Pancreas (tissue), 10 donors: ENCODE data around the gene BMERB1. TPM values are rescaled to one million over a fixed set of nuclear protein-coding genes. Genes with fewer than 3 reads are reported as not detected.
"Not testable (repeated sequence)": the region's sequence is repeated elsewhere in the genome, so short reads cannot be mapped to it uniquely, and the experiment has no call there.

Experiments used
- ATAC-seq, 4 donors: fragments of 200-7000 bp; cut with Tn5 transposase; one replicate each; pipeline versions ENCODE4 v1.8.0 to v1.9.1; 2020; ENCODE audit warnings: mild to moderate bottlenecking in 4 of 4, moderate library complexity in 4 of 4
- DNase-seq, 6 donors: peaks; one replicate each; pipeline ENCODE4 v3.0.0-alpha.2; 2020
- FAIRE-seq: peaks from 2 replicates; lab custom pipeline; 2012; peaks lifted over from hg19 to GRCh38; lab: Jason Lieb, UNC
- H3K27ac ChIP-seq, 4 donors: fragments of 200-600 bp; sonication (generic); 1 replicate in 3 of 4; 2 replicates in 1 of 4; pipeline versions ENCODE4 v1.5.0 to v1.8.0; 2020
- H3K27me3 ChIP-seq, 4 donors: fragments of 200-600 bp; one replicate each; pipeline ENCODE4 v1.8.0; 2021
- H3K36me3 ChIP-seq, 3 donors: fragments of 200-600 bp; sonication (generic) in 1 of 3; one replicate each; pipeline versions ENCODE4 v1.5.0 to v1.8.0; 2020 to 2021
- H3K4me1 ChIP-seq, 3 donors: fragments of 200-600 bp; one replicate each; pipeline ENCODE4 v1.8.0; 2021
- H3K4me3 ChIP-seq, 4 donors: fragments of 200-600 bp; sonication (generic) in 2 of 4; one replicate each; pipeline versions ENCODE4 v1.5.0 to v1.8.0; 2020 to 2021
- H3K9me3 ChIP-seq, 4 donors: fragments of 200-600 bp; one replicate each; pipeline ENCODE4 v1.8.0; 2021
- WGBS, 2 donors: extraction: QIAGEN DNeasy Blood & Tissue Kit; methylation state at CpG; one replicate each; pipeline ENCODE4 v1.1.7; 2013; 5-methylcytosine and 5-hydroxymethylcytosine counted together
- intact Hi-C, 3 donors: fragments of 100-400 bp; cut with DNase I; formaldehyde crosslinking; loops; one replicate each; pipeline versions ENCODE4 v1.11.1 to v1.14.2; 2022
- polyA plus RNA-seq, 2 donors: library from polyadenylated mRNA; stranded (reverse); fragments of 200-250 nt; gene quantifications; one replicate each; pipeline ENCODE4 v1.2.3, GENCODE V29; 2013
- total RNA-seq, 6 donors: library from RNA; stranded (reverse); fragmentation: NEBNext Ultra II Directional in 4 of 6; extraction: Animal tissue kit (Norgen Biotek cat#: 25700) in 4 of 6; gene quantifications; one replicate each; pipeline versions ENCODE4 v1.2.1 to v1.2.4, GENCODE V29; 2021 to 2023
- TF ChIP-seq, protein P1 (sequence below), 4 donors: fragments of 200-600 bp; sonication (generic) in 3 of 4; IDR thresholded peaks; one replicate each; pipeline versions ENCODE4 v1.5.0 to v1.8.0; 2021; ENCODE audit warnings: antibody characterized with exemption in 4 of 4
- donor health status: healthy with polysubstance abuse.
- donor health status: DM: no; HTN: no; CAD: no; lungs with moderate emphysema.
- donor health status: DM: no; HTN: no; CAD: no.
- donor health status: control.
- donor health status: control.
- donor health status: Bipolar disorder and iron deficiency.
- donor health status: DM: yes; HTN: yes; CAD: no.
- donor health status: DM: no; HTN: no; CAD: no.
- donor health status: DM: no; HTN: no; CAD: no.
- donor health status: DM: yes; HTN: yes; CAD: no.

BMERB1 gene
- total and polyA plus RNA-seq, 8 donors, result 10.3 to 21.7 (median 17.5) TPM

- H3K27ac ChIP-seq, result no peak overlapping the region
- FAIRE-seq, result no peak
- H3K27me3 ChIP-seq, result no peaks in the 10 kb centered on the region
- WGBS, 2 donors, result 93 to 95% methylated on average over 6 of the region's 6 CpGs
- TF ChIP-seq, protein P1, sequence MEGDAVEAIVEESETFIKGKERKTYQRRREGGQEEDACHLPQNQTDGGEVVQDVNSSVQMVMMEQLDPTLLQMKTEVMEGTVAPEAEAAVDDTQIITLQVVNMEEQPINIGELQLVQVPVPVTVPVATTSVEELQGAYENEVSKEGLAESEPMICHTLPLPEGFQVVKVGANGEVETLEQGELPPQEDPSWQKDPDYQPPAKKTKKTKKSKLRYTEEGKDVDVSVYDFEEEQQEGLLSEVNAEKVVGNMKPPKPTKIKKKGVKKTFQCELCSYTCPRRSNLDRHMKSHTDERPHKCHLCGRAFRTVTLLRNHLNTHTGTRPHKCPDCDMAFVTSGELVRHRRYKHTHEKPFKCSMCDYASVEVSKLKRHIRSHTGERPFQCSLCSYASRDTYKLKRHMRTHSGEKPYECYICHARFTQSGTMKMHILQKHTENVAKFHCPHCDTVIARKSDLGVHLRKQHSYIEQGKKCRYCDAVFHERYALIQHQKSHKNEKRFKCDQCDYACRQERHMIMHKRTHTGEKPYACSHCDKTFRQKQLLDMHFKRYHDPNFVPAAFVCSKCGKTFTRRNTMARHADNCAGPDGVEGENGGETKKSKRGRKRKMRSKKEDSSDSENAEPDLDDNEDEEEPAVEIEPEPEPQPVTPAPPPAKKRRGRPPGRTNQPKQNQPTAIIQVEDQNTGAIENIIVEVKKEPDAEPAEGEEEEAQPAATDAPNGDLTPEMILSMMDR (IDR thresholded peaks at IDR 0.05), result no peak
- no peak for DNase-seq
- H3K4me1 ChIP-seq, result no peaks in the 10 kb centered on the region
- no peaks in the 10 kb centered on the region for H3K9me3 ChIP-seq
- intact Hi-C loops, result no loop called here
- H3K4me3 ChIP-seq, result no peak overlapping the region
- no peak for ATAC-seq
- no peaks in the 10 kb centered on the region for H3K36me3 ChIP-seq
These were observed 137.2 kb downstream of the BMERB1 start for GRCh38 chr16:15571557-15571956.

GRCh38 chr16:15572329-15573001 is 138.1 kb downstream of the BMERB1 start:
- no peaks in the 10 kb centered on the region for H3K4me1 ChIP-seq
- intact Hi-C loops, result no loop called here

DNA sequence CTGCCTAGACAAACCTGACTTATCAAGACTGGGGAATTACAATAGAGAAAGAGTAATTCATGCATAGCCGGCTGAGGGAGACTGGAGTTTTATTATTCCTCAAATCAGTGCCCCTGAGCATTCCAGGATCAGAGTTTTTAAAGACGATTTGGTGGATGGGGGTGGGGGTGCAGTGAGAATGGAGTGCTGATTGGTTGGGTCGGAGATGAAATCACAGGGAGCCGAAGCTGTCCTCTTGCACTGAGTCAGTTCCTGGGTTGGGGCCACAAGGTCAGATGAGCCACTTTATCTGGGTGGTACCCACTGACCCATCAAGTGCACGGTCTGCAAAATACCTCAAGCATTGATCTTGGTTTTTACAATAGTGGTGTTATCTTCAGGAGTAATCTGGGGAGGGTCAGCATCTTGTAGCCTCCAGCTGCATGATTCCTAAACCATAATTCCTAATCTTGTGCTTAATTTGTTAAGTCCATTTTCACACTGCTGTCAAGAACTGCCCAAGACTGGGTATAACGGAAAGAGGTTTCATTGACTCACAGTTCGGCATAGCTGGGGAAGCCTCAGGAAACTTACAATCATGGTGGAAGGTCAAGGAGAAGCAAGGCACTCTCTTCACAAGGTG is 139.0 kb downstream of the BMERB1 start:
- Histone ChIP-seq H3K9me3 (no peaks in the 10 kb centered on the region), H3K27ac (no peak overlapping the region), H3K36me3 (no peaks in the 10 kb centered on the region), H3K4me1 (no peaks in the 10 kb centered on the region), H3K27me3 (no peaks in the 10 kb centered on the region), H3K4me3 (no peak overlapping the region)
- intact Hi-C loops, result no loop called here
- WGBS, 2 donors, result 88 to 90% methylated on average over 7 of the region's 7 CpGs
- no peak for DNase-seq
- no peak for FAIRE-seq
- no peak for ATAC-seq
- TF ChIP-seq, protein P1 (IDR thresholded peaks at IDR 0.05), result no peak

More at GRCh38 chr16:15572329-15573001, 138.1 kb downstream of the BMERB1 start:
- Histone ChIP-seq H3K36me3 (no peaks in the 10 kb centered on the region), H3K9me3 (no peaks in the 10 kb centered on the region), H3K27me3 (no peaks in the 10 kb centered on the region), H3K4me3 (no peak overlapping the region), H3K27ac (no peak overlapping the region)
- ATAC-seq (peak in 2 of 4 donors; percentile 36 to 37), FAIRE-seq (no peak), DNase-seq (no peak)
- WGBS, 2 donors, result 51 to 63% methylated on average over 9 of the region's 9 CpGs
- TF ChIP-seq, protein P1 (IDR thresholded peaks at IDR 0.05), result no peak

DNA sequence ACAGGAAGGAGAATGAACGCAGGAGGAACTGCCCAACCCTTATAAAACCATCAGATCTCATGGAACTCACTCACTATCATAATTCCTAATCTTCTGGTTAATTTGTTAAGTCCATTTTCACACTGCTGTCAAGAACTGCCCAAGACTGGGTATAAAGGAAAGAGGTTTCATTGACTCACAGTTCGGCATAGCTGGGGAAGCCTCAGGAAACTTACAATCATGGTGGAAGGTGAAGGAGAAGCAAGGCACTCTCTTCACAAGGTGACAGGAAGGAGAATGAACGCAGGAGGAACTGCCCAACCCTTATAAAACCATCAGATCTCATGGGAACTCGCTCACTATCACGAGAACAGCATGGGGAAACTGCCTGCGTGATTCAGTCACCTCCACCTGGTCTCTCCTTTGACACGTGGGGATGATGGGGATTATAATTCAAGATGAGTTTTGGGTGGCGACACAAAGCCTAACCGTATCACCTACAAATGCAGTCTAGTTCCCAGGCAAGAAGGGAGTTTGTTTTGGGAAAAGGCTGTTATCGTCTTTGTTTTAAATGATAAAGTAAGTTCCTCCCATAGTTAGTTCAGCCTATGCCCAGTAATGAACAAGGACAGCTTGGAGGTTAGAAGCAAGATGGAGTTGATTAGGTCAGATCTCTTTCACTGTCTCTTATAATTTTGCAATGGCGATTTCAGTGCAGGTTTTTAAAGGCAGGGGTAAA is 139.7 kb downstream of the BMERB1 start:
- intact Hi-C loops, H3K27ac ChIP-seq, H3K36me3 ChIP-seq, H3K4me1 ChIP-seq, ATAC-seq, DNase-seq, H3K9me3 ChIP-seq, FAIRE-seq, H3K27me3 ChIP-seq, H3K4me3 ChIP-seq: not testable (repeated sequence)
- WGBS, 2 donors, result 92 to 98% methylated on average over 11 of the region's 11 CpGs

GRCh38 chr16:15574614-15574948 is 140.2 kb downstream of the BMERB1 start:
- Histone ChIP-seq H3K27me3 (no peaks in the 10 kb centered on the region), H3K4me1 (no peaks in the 10 kb centered on the region), H3K27ac (no peak overlapping the region), H3K9me3 (no peaks in the 10 kb centered on the region), H3K36me3 (no peaks in the 10 kb centered on the region), H3K4me3 (no peak overlapping the region)
- no peak for FAIRE-seq
- DNase-seq, result no peak
- intact Hi-C loops, result no loop called here
- TF ChIP-seq, protein P1 (IDR thresholded peaks at IDR 0.05), result no peak
- no peak for ATAC-seq
- WGBS, 2 donors, result 88 to 90% methylated on average over 10 of the region's 10 CpGs
